Uterus (tissue), 4 donors: Measurements from ENCODE around the gene ZNF821. TPM values are rescaled to one million over a fixed set of nuclear protein-coding genes. Genes with fewer than 3 reads are reported as not detected.

Experiments
- DNase-seq, 2 donors: peaks; one replicate each; pipeline ENCODE4 v3.0.0-alpha.2; 2019 to 2020
- H3K27ac ChIP-seq, 2 donors: fragments of 200-600 bp; sonication (generic); 1 replicate in 1 of 2; 2 replicates in 1 of 2; pipeline ENCODE4 v1.5.1; 2016 to 2018
- H3K27me3 ChIP-seq, 2 donors: fragments of 200-600 bp; sonication (generic); one replicate each; pipeline ENCODE4 v1.5.1; 2018 to 2019; ENCODE audit warnings: control low read depth in 1 of 2
- H3K36me3 ChIP-seq, 2 donors: fragments of 200-600 bp; sonication (generic); one replicate each; pipeline ENCODE4 v1.5.1; 2019; ENCODE audit warnings: control low read depth in 1 of 2
- H3K4me1 ChIP-seq, 2 donors: fragments of 200-600 bp; sonication (generic); one replicate each; pipeline ENCODE4 v1.5.1; 2018 to 2019; ENCODE audit warnings: control low read depth in 1 of 2
- H3K4me3 ChIP-seq, 2 donors: fragments of 200-600 bp; sonication (generic); 1 replicate in 1 of 2; 2 replicates in 1 of 2; pipeline ENCODE4 v1.5.1; 2018 to 2019; ENCODE audit warnings: mild to moderate bottlenecking in 1 of 2
- H3K9me3 ChIP-seq, 2 donors: fragments of 200-600 bp; sonication (generic); one replicate each; pipeline ENCODE4 v1.5.1; 2019; ENCODE audit warnings: control low read depth in 1 of 2
- POLR2A ChIP-seq, 2 donors: fragments of 450-650 bp; IDR thresholded peaks; one replicate each; pipeline ENCODE4 v1.6.1; 2016; ENCODE audit warnings: antibody characterized with exemption in 2 of 2, mild to moderate bottlenecking in 1 of 2, moderate library complexity in 1 of 2
- intact Hi-C: fragments of 100-400 bp; cut with DNase I; formaldehyde crosslinking; loops from one replicate; pipeline ENCODE4 v1.15.1; 2023; ENCODE audit warnings: low total_unique reads
- total RNA-seq, 4 donors: library from RNA; depleted of rRNA in 3 of 4; stranded (reverse); fragments of >200 nt in 3 of 4; gene quantifications; one replicate each; pipeline versions ENCODE4 v1.1.0 to v1.2.4, GENCODE V29; 2014 to 2023
- TF ChIP-seq, protein P1 (sequence below), 4 experiments: fragments of 200-600 bp in 2 of 4; fragments of 450-650 bp in 2 of 4; sonication (generic) in 2 of 4; IDR thresholded peaks; one replicate each; pipeline ENCODE4 v1.5.1; 2016 to 2019; ENCODE audit warnings: antibody characterized with exemption in 4 of 4, mild to moderate bottlenecking in 2 of 4, moderate library complexity in 1 of 4
- donor health status: DM: yes; HTN: yes; CAD: no.

Gene ZNF821
- total RNA-seq, 4 donors from 2014 or later, result 0.59 to 16.9 (median 7.4) TPM

DNA sequence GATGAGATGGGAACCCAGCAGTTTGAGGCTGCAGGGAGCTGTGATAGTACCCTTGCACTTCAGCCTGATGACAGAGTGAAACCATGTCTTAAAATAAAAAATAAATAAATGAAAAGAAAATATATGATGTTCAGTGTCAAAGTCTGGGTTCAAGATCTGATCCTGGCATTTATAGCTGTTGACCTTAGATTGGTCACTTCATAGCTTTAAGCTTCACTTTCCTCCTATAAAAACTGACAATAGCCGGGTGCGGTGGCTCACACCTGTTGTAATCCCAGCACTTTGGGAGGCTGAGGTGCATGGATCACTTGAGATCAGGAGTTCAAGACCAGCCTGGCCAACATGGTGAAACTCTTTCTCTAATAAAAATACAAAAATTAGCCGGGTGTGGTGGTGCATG is 5.2 kb upstream of the ZNF821 start:
- H3K36me3 ChIP-seq, result no peaks in the 10 kb centered on the region

DNA sequence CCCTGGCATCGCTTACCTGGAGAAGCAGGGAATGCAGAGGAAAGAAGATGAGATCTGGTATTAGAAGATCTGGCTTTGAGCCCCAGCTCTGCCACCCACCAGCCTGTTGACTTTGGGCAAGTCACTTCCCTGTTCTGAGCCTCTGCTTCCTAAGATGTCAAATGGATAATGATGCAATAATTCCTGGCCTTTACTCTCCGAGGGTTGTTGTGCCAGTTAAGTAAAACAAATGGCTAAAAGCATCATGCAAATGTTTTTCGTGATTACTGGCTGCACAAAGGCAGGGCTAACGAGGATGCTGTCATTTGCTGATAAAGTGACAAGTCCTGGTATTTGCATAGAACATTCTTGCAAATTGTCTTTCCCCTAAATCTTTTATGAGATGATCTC is 1.3 kb upstream of the ZNF821 start:
- H3K27me3 ChIP-seq, result no peaks in the 10 kb centered on the region
- no peaks in the 10 kb centered on the region for H3K4me1 ChIP-seq
- TF ChIP-seq, protein P1, sequence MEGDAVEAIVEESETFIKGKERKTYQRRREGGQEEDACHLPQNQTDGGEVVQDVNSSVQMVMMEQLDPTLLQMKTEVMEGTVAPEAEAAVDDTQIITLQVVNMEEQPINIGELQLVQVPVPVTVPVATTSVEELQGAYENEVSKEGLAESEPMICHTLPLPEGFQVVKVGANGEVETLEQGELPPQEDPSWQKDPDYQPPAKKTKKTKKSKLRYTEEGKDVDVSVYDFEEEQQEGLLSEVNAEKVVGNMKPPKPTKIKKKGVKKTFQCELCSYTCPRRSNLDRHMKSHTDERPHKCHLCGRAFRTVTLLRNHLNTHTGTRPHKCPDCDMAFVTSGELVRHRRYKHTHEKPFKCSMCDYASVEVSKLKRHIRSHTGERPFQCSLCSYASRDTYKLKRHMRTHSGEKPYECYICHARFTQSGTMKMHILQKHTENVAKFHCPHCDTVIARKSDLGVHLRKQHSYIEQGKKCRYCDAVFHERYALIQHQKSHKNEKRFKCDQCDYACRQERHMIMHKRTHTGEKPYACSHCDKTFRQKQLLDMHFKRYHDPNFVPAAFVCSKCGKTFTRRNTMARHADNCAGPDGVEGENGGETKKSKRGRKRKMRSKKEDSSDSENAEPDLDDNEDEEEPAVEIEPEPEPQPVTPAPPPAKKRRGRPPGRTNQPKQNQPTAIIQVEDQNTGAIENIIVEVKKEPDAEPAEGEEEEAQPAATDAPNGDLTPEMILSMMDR (IDR thresholded peaks at IDR 0.05), result no peak
- no peak for TF ChIP-seq POLR2A (IDR thresholded peaks at IDR 0.05)
- no peak for DNase-seq
- no peak overlapping the region for H3K4me3 ChIP-seq
- H3K9me3 ChIP-seq, result no peaks in the 10 kb centered on the region
- no peaks in the 10 kb centered on the region for H3K36me3 ChIP-seq
- intact Hi-C loops, result no loop called here
- H3K27ac ChIP-seq, result no peak overlapping the region

More for the DNA sequence above, 5.2 kb upstream of the ZNF821 start:
- TF ChIP-seq, protein P1 (IDR thresholded peaks at IDR 0.05), result no peak
- TF ChIP-seq POLR2A (IDR thresholded peaks at IDR 0.05), result no peak
- no peaks in the 10 kb centered on the region for H3K4me1 ChIP-seq
- H3K27ac ChIP-seq, result no peak overlapping the region
- H3K27me3 ChIP-seq, result no peaks in the 10 kb centered on the region
- H3K4me3 ChIP-seq, result no peak overlapping the region
- H3K9me3 ChIP-seq, result no peaks in the 10 kb centered on the region
- intact Hi-C loops, result no loop called here
- DNase-seq, result no peak

DNA sequence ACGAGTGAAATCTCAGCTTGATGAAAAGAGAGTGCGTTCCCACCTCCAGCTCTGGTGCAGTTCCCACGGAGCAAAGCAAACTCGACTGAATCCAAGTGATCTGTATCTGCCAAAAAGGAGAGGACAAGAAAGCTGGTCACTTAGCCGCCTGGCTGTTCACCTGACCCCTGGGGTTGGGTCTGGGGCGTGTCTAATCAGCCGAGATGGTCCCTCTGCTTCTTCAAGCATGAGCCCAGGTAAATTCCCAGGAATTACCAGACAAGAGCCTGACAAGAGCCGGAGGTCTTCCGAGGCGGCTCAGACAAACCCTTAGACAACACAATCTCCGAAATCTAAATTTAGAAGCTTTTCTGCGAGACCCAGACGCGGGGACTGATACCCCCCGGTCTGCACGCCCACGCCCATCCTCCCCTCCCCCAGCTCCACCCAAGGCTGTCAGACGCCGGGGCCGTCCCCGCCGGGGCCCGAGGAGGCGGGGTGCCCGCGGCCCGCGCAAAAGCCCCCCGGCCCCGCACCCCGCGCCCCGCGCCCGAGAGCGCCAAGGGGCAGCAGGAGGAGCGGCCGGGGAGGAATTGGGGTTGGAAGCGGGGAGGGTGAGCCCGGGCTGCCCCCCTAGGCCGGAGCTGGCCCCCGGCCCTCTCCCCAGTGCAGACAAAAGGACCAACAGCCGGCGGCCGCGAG is 674 bp downstream of the ZNF821 start:
- H3K27me3 ChIP-seq, result no peaks in the 10 kb centered on the region
- no peaks in the 10 kb centered on the region for H3K9me3 ChIP-seq
- peak overlapping the region; percentile 96 to 99 for H3K27ac ChIP-seq
- H3K4me3 ChIP-seq, result peak overlapping the region; percentile 85 to 95
- peak; percentile 40 to 46 for DNase-seq
- TF ChIP-seq, protein P1 (IDR thresholded peaks at IDR 0.05), result peak in 2 of 4 experiments; percentile 20 to 48
- no peak for TF ChIP-seq POLR2A (IDR thresholded peaks at IDR 0.05)
- no peaks in the 10 kb centered on the region for H3K4me1 ChIP-seq
- H3K36me3 ChIP-seq, result no peaks in the 10 kb centered on the region
- intact Hi-C loops, result no loop called here

DNA sequence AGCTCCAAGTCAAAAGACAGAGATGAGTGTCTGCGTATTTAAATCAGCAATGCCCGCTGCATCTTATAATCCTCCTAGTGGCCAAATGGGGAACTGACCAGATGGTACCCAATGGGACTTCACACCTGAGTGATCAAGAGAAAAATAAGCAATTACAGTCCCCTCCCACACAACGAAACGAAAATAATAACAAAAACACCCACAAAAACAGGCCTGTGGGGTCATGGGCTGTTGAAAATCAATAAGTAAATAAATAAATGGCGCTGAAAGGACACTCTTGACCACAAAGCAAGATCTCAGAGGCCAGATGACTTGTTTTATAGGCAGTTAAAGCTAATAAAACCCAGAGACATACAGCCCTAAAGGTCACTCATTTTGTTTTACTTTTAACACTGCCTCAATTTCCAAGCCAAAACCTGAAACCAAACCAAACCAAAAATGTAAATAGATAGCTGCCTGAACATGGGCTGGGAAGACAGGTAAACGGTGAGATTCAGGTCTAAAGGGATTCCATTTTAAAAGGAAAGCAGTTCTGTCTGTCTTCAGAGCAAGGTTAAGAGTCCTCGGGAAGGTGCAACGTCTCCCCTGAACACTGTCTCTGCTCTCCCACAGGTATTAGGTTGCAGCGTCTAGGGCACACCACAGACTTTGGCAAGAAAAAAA is 1.3 kb downstream of the ZNF821 start:
- peak overlapping the region; percentile 85 to 95 for H3K4me3 ChIP-seq
- no peaks in the 10 kb centered on the region for H3K9me3 ChIP-seq
- DNase-seq, result peak; percentile 41 to 71
- H3K4me1 ChIP-seq, result no peaks in the 10 kb centered on the region
- H3K27ac ChIP-seq, result peak overlapping the region; percentile 96 to 99
- intact Hi-C loops, result no loop called here
- no peaks in the 10 kb centered on the region for H3K27me3 ChIP-seq
- no peak for TF ChIP-seq POLR2A (IDR thresholded peaks at IDR 0.05)
- TF ChIP-seq, protein P1 (IDR thresholded peaks at IDR 0.05), result peak; percentile 76 to 95 (median 84)
- H3K36me3 ChIP-seq, result no peaks in the 10 kb centered on the region

DNA sequence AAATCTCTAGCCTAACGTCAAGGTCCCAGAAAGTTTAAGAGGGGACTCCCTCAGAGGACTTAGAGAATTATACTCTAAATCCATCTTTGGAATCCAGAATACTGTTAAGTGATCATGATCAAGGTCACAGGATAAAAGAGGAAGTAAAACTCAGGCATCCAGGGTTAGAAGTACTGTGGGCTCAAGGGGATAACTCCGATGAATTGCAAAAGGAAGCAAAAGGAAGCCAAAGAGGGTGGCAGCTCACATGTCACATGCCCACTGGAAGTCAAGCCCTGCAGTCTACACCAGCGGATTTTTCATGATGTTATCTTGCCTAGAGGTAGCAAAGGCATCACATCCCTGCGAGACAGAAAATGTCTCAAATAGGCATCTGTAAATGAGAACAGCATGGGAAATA is 3.8 kb downstream of the ZNF821 start:
- Histone ChIP-seq H3K4me1 (no peaks in the 10 kb centered on the region), H3K27ac (no peak overlapping the region), H3K4me3 (no peak overlapping the region), H3K36me3 (no peaks in the 10 kb centered on the region), H3K27me3 (no peaks in the 10 kb centered on the region), H3K9me3 (no peaks in the 10 kb centered on the region)
- DNase-seq, result no peak
- intact Hi-C loops, result no loop called here
- TF ChIP-seq POLR2A (IDR thresholded peaks at IDR 0.05), result no peak
- TF ChIP-seq, protein P1 (IDR thresholded peaks at IDR 0.05), result no peak
